Tibial nerve (tissue), 3 donors: Measurements from ENCODE around the gene SERPINA7.
"Not testable (repeated sequence)": the region's sequence is repeated elsewhere in the genome, so short reads cannot be mapped to it uniquely, and the experiment has no call there.

Experiments
- POLR2A ChIP-seq, 2 donors: fragments of 450-650 bp; IDR thresholded peaks; one replicate each; pipeline ENCODE4 v1.6.1; 2017; ENCODE audit warnings: antibody characterized with exemption in 2 of 2, mild to moderate bottlenecking in 2 of 2, moderate library complexity in 2 of 2
- TF ChIP-seq, protein P1 (sequence below), 5 experiments: fragments of 200-600 bp in 3 of 5; fragments of 450-650 bp in 2 of 5; sonication (generic) in 3 of 5; IDR thresholded peaks; one replicate each; pipeline ENCODE4 v1.5.1; 2016 to 2019; ENCODE audit warnings: antibody characterized with exemption in 5 of 5, mild to moderate bottlenecking in 3 of 5, moderate library complexity in 2 of 5

DNA sequence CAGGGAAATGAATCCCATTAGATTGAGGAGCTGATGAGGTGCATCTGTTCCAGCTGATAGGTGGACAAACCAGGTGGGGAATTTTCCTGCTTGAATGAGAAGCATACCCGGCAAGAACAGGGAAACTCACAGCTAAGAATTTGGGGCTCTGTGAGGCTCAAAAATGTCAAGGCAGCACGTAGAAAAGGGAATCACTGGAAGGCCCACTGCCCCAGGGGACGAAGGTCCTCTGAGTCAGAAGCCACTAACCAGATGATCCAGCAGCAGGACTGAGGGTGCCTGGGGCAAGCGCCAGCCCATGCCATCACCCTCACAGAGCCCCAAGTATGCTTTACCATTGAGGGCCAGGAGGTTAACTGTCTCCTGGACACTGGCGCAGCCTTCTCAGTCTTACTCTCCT, 37.9 kb downstream of the SERPINA7 start:
- TF ChIP-seq, protein P1, sequence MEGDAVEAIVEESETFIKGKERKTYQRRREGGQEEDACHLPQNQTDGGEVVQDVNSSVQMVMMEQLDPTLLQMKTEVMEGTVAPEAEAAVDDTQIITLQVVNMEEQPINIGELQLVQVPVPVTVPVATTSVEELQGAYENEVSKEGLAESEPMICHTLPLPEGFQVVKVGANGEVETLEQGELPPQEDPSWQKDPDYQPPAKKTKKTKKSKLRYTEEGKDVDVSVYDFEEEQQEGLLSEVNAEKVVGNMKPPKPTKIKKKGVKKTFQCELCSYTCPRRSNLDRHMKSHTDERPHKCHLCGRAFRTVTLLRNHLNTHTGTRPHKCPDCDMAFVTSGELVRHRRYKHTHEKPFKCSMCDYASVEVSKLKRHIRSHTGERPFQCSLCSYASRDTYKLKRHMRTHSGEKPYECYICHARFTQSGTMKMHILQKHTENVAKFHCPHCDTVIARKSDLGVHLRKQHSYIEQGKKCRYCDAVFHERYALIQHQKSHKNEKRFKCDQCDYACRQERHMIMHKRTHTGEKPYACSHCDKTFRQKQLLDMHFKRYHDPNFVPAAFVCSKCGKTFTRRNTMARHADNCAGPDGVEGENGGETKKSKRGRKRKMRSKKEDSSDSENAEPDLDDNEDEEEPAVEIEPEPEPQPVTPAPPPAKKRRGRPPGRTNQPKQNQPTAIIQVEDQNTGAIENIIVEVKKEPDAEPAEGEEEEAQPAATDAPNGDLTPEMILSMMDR (IDR thresholded peaks at IDR 0.05), result not testable (repeated sequence)
- not testable (repeated sequence) for TF ChIP-seq POLR2A (IDR thresholded peaks at IDR 0.05)
